Mucosa of gallbladder (tissue), 1 donor: ENCODE measurements around the gene PLCG1. TPM values are rescaled to one million over a fixed set of nuclear protein-coding genes. Genes with fewer than 3 reads are reported as not detected.
A peak's percentile ranks its signal among the peaks of the same experiment; 100 is the strongest.

Experiments
- DNase-seq: peaks from one replicate; pipeline ENCODE4 v3.0.0-alpha.2; 2020; ENCODE audit warnings: low spot score
- total RNA-seq: library from RNA; stranded (reverse); gene quantifications from one replicate; pipeline ENCODE4 v1.2.1, GENCODE V29; 2021
- donor health status: DM: no; HTN: no; CAD: no.

The PLCG1 gene
- total RNA-seq, 1 donor from 2014 or later: 138 TPM

DNA sequence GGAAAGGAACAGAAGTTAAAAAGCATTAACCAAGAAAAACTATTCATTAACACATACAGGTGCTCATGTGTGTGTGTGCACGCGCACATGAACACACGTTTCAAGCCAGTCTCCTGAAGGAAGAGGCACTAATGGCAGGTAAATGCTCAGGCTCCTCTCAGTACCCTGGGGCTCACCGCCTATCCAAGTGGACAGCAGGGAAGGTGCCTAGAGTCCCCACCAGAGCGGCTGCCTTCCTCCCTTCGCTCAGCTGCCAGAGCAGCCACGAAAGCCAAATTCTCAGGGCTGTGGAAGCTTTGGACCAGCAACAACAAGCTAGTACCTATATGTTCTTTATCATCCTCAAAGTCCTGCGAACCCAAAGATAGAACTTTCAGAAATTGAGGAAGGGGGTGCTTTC lies 42.6 kb downstream of the PLCG1 start:
- DNase-seq: no peak

GRCh38 chr20:41180599-41181333 lies 43.4 kb downstream of the PLCG1 start:
- no peak for DNase-seq

DNA sequence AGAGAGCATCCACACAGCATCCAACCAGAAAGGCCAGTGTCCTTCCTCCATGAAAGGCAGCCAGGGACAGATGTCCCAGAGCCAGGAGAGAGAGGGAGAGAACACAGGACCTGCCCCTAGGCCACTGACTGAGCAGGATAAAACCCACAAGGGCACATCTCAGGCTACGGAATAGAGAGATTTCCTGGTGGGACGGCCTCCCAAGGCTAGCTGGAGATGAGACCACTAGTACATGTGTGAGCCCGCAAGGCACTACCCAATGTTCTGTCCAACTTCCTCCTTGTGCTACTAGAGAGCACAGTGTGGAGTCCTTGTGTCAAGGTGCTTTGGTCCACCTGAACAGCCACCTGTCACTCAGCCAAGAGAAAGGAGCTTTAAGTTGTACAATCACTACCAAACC lies 44.2 kb downstream of the PLCG1 start:
- DNase-seq: no peak

DNA sequence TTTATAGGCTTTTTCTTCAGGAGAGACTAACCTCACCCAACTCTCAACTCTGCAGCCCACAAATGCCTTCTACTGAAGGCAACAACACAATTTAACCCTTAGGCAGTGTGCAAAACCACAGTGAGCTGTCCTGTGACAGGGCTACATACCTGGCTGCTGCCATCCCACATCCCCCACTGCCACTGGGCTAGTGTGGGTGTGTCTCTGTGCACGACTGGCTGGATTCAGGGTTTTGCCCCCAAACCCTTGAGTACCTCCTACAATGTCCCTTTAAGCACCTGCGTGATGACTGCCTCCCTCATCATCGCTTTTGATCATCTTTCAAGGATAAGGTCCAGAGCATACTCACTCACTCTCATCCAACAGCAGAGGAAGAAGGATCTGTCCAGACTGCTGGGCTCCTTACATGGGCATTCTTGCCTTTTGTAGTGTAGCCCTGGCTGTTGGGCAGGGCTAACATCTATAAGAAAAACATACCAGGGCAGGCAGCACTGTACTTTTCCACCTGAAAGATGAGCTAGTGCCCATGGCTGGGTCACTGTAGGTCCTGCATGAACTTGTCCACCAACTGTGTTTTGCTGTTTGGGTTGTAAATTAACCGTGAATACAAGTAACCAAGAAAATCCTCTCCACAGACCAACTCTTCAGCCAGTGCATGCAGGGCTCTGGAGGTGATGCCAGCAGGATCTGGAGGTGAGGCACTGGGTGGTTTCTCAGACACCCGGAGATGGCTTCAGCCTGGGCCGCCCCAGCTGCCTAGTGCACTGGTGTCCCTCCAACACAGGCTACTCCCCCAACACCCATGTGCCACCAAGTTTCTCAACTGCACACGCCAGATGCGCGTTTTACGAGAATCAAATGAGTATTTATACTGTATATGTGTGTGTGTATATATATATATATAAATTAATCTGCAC lies 45.2 kb downstream of the PLCG1 start:
- DNase-seq: no peak

DNA sequence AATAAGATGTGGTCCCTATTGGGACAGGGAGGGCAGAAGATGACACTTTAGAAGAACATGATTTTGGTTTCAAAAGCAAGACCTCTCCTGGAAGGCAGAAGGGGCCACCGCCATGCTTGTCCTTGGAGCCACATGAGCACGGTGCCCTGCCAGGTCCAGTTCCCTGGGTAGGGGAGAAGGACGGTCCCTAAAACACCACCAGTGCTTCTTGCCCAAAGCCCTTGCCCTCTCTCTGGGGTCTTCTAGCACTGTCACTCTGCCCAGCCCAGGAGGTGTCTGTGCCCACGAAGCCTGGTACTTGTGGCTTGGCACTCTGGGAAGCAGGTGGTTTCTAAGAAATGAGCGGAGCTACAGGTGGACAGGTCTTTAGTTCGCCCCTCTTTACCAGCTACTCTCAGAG lies 46.0 kb downstream of the PLCG1 start:
- DNase-seq: peak; percentile 7

- DNase-seq: peak; percentile 6
Measured at GRCh38 chr20:41183831-41184230, 46.5 kb downstream of the PLCG1 start.

DNA sequence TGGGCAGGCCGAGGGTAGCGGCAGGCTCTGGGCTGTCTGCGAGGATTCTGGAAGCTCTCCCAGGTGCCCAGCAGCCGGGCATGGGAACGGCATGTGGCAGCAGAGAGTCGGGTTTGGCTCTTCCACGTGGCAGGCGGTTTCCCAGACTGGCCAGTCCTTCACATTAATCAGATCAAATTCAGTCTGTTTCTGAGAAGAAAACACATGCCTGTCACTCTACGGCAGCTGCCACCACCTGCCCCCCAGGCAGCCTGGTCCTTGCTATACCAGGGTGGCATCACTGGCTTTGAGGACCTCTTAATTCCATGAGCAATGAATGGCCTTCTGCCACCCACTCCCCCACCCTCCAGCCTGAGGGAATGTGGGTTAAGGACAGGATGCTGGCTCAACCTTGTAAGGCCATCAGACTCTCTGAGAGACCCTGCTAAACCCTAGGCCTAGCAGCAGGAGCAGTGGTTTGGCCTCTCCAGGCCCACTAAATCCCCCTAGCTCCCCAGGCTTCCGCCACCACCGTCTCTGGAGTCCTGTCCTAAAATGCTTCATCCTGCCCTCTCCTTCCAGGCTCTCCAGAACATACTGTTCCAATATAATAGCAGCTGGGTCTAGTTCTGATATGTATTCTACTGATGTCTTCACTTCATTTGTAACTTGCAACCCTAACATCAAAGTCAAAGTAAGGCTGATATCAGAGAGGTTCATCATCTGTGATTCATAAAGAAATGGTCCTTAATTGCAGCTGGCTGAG lies 47.8 kb downstream of the PLCG1 start:
- DNase-seq: peak; percentile 6

- no peak for DNase-seq
Measured at GRCh38 chr20:41187668-41188067, 50.3 kb downstream of the PLCG1 start.

DNA sequence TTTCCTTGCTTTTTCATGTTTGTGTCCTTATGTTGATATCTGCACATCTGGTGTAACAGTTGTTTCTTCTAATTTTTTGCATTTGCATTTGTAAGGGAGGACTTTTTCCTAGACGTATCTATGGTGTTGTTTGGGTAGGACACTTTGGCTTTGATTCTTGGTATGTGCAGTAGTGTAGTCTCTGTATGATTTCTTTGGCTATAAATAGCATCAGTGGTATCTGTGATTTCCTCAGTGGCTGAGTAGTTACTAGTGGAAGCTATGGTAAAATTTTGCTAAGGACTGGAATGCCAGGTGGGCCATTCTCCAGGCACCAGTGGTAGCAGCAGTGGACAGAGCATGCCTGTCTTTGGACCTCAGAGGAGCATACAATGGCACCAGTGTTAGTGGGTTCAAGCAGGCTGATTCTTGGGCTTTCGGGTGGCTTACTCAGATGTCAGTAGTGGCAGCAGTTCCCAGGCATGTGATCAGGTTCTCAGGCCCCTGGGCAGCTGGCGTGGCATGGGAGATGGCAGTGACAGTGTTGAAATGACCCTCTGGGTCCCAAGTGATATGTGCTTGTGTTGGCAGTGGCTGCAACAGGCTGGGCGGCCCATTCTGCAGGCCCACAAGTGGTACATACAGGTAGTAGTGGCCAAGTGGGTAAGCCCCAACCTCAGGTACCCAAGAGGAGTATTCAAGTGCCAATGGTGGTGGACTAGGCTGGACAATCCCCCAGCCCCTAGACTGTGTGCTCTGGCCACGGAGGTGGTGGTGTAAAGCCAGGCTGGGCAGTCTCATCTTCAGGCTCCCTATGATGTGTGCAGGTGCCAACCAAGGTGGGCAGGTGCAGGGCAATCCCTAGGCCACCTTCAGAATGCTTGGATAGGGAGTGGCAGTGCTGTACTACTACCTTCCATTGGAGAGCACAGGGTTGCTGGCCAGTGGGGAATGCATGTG lies 54.5 kb downstream of the PLCG1 start:
- DNase-seq: peak; percentile 4

GRCh38 chr20:41192575-41192974 lies 55.2 kb downstream of the PLCG1 start:
- no peak for DNase-seq

- DNase-seq: no peak
Measured at GRCh38 chr20:41196653-41197225, 59.4 kb downstream of the PLCG1 start.

DNA sequence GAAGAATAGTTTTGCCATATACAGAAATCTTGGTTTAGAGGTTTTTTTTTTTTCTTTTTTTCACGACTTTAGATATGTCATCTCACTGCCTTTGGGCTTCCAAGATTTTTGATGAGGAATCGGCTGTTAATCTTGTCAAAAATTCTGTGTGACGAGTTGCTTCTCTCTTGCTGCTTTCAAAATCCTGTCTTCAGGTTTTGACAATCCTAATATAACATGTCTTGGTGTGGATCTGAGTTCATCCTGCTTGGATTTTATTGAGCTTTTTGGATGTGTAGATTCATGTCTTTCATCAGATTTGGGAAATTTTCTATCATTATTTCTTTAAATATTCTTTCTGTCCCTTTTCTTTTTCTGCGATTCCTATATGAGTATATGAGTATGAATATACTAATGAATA lies 61.1 kb downstream of the PLCG1 start:
- DNase-seq: no peak

DNA sequence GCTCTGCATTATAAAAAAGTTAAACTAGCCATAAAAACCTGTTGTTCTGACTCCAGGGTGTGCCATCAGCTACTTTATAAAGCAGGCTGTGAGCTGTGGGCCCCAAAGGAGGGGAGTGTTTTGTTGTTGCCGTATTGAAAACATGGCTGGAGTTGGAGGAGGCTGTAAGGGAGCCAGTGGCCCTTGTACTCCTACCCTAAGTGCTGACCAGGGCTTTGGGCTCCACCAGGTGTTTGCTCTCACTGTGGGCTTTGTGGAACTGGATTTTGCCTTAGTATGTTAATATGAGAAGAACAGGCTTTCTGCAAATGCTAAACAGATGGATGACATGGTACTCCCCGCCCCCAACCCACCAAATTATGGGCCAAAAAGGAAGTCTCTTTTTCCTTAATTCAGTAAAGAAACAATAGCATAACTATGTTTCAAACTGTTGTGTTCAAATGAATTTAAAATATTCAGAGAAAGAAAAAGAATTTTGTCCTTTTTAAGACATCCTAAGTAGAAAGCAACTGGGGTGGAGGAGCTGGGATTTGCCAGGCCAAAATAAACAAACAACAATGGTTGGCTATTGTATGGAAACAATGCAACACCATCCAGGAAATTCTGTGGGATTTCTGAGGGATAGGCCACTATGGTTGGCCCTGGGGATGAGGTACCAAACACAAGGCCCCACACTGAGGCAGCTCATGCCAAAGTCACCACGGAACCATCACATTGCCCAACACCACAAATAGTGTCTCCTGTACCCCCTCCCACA lies 63.3 kb downstream of the PLCG1 start:
- no peak for DNase-seq

- no peak for DNase-seq
Measured at GRCh38 chr20:41201760-41202159, 64.4 kb downstream of the PLCG1 start.

DNA sequence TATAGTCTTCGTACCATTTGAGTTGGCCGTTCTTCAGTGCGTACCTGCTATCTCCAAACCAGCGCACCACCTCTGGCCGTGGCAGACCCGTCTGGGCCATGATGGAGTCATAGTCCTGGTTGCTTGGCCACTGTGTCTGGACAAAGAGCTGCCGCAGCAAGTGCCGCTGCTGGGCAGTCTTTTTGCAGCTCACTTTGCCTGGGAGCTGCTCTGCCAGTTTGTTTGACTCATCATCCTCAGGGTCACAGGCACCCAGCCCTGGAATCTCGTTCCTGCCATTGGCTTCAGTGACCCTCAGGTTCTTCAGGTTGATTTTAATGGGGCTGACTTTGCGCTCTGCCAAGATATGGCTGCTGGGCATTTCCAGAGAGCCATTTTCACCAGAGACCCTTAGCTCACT lies 65.1 kb downstream of the PLCG1 start:
- DNase-seq: no peak

DNA sequence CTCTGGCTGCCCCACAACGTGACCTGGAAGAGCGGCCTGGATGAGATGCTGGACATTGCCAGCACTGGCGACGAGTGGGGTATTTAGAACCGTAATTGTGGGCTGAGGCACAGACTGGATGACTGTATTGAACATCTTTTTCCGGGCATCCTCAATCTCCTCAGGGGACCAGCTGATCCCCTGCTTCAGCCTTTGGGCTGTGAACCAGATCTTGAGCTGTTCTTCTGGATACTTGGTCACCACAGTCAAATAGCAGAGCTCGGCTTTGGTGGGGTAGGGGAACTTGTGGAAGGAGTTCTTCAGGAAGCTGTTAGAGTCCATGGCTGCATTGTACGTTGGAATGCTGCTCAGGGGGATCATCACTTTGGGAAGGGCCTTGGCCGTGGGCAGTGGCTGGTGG lies 66.3 kb downstream of the PLCG1 start:
- DNase-seq: no peak

- DNase-seq: no peak
Measured at GRCh38 chr20:41204304-41205265, 67.2 kb downstream of the PLCG1 start.

DNA sequence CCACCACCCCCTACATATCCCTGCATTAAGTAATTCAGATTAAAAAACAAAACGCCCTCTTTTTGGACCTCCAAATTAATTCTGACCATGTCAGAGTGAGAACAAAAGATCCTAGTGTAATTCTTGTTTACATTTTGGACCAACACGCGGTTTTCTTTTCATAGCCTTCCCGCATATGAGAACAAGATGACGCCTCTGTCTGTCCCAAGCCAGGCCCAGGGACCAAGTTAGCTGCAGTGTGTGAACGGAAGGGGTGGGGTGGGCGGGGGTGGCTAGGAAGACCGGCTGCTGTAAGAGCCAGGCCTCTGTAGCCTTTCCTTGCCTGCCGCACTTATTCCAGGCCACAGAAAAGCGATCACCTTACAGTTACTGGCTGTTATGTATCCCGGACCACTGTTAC lies 68.0 kb downstream of the PLCG1 start:
- DNase-seq: no peak
